GM19351 (cell line): ENCODE results near the gene SMYD2.

Experiments used
- ATAC-seq: cut with Tn5 transposase; IDR thresholded peaks from one replicate; pipeline ENCODE4 v1.9.1; 2021; ENCODE audit warnings: mild to moderate bottlenecking, moderate library complexity; ENCODE audit not compliant: unreplicated experiment

SMYD2 gene

DNA sequence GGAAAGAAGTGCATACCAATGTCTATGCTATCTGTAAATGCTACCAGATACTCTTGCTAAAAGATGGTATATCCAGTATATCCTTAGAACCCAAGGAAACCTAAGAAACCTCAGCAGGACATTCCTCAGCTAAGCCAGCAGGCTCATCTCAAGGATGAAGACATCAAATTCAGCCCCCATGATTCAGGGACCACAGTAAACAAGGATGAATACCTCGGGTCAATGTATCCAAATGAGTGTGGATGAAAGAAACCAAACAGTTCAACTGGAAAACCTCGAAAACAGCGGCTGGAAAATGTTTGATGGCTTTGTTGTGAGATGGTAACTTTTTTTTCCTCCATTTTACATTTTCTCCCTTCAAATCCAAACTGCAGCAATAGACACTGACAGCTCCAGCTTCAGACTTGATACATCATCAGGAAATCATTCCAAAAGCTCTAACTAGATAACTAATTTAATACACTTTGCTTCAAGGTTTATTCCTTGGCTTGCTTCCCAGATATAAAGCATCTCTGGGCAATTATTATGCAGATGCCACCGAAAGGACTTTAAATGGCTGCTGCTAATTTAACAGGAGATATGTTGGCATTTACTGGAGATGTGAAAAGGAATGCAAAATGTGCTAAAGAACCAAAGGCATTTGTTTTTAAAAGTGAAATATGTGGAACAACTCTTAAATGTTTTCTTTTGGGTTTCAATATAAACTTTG, 73.6 kb downstream of the SMYD2 start:
- ATAC-seq, result no peak

DNA sequence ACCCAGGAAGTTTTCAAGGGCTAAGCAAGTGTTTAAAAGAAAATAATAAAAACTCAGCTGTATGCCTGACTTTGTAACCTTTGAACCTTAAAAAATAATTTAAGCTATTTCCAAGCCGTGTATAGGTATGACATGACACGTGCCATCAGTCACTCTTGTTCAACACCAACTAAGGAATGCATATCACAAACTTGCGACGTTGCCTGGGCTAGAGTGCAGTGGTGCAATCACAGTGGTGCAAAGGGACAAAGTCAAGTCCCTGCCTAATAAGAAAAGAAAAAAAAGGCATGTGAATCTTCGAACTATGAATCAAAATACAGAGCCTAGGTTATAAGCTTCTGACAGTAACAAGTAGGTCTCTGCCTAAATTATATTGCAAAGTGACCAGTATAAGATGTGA, 79.2 kb downstream of the SMYD2 start:
- ATAC-seq, result no peak

DNA sequence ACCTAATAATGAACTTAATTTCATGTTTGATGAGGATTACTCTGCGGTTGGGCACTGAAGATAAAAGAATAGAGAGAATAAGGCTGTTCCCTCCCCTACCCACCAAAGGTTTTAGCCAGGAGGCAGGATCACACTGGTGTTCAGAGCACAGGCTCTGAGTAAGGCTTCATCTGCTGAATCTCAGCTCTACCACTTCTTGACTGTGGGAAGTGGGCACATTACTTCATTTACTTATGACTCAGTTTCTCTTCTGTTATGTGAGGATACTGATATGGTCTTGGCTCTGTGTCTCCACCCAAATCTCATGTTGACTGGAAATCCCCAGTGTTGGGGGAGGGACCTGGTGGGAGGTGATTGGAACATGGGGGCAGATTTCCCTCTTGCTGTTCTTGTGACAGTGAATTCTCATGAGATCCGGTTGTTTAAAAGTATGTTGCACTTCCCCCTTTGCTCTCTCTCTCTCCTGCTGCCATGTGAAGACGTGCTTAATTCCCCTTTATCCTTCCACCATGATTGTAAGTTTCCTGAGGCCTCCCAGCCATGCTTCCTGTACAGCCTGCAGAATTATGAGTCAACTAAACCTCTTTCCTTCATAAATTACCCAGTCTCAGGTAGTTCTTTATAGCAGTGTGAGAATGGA, 79.7 kb downstream of the SMYD2 start:
- no peak for ATAC-seq

DNA sequence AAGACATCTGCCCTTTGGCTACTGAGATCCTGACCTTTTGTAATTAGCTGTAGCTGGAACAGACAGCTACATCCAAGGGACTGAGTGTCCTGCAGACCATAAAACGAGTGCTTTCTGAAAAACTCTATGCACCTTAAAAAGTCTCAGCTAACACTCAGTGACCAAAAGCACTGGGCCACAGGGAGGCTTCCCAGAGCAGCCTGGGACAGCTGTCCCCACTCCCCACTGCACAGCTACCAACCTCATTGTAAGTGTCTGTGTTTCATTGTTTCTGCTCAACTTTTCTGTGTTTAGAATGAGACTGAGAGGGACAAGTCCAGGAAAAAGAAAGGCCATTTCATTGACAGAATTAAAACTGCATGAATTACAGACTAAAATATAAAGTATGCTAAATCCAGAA, 80.7 kb downstream of the SMYD2 start:
- ATAC-seq, result no peak

DNA sequence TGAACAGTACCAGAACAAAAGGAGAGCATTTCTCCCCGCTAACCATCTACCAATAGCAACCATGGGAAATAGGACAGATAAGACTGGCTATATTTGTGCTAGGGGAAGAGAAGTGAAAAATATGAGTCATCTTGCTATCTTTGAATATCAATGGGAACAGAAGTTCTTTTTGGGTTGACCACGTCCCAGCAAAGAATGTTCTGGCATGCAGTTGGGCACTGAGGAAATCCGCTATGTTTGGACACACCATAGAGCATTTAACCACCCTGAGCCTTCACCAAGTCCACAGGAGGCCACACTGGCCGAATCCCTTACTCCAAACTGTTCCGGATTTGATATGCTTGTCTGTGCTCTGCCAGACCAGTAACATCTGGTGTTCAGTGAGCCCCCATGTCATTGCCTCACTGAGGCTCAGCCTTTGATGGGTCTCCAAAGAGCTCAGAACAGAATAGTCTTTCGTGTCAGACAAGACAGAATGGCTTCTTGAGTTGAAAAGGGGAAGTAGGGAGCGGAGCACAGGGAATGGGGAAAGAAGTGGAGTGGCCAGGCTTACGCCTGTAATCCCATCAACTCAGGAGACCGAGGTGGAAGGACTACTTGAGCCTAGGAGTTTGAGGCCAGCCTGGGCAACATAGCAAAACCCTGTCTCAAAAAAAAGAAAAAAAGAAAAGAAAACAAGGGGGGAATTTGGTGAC, 81.4 kb downstream of the SMYD2 start:
- no peak for ATAC-seq

DNA sequence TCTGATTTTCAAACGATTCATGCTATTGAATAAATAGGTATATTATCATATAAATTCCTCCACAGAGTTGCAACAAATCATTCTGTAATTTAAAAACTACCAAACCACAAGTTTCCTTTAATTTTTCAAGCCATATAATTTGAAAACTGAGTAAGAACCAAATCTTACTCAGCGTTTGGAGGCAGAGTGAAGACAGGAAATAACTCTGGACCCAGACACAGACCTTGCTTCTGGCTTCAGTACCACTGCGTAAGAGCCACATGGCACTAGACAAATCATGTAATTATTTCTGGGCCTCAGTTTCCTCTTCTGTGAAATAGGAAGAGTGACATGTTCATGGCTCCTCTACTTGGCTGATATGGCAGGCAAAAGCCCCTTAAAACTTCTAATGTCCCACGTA, 82.4 kb downstream of the SMYD2 start:
- no peak for ATAC-seq

DNA sequence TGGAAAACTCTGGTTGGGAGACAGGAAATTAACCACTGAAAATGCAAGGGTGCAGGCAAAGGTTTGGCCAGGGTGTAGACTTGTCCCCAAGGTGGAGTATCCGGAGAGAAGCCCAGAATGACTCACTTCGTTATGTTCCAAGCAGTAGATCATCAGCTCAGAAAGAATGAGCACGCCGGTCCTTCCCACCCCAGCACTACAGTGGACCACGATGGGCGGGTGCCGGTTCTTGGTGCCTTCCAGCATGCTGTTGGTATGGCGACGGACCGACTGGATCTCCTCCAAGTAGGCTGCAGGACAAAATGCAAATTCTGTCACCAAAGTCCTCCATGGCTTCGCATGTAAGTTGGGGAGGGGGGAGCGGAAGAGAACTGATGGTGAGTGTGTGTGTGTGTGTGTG, 83.4 kb downstream of the SMYD2 start:
- no peak for ATAC-seq

DNA sequence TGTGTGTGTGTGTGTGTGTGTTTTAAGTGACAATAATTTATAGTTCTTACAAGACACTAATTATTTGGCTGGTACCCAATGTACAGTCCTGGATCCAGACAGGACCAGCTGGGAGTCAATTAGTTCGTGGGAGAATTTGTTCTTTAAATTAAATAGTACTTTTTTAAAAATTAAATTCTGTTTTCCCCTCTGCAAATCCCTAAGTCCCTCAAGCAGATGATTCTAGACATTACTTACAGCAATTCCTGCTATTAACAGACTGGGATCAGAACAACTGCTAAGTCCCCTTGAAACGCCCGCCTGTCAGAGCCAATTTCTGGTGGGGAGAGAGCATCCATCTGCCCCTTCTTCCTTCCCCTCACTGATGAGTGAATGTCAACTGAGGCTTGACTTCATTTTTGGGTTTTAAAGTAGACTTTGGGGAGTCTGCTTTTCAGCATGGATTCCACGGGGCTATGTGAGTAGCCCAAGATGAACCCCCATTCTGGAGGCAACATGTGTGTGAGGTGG, 83.9 kb downstream of the SMYD2 start:
- ATAC-seq, result no peak

DNA sequence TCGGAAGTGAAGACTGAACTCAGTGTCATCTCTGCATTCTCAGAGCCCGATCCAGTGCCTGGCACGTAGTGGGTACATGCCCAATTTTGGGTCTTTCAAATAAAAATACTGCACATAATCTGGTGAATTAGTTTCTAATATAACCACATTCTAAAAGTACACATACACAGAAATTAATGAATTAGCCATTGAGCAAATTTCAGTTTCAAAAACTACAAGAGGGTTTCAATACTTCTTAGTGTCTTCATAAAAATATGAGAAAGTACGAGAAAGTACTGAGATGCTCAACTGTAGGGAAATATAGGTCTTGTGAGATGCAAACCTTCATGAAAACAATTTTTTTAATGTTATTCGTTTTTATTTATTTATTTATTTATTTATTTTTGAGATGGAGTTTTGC, 86.9 kb downstream of the SMYD2 start:
- ATAC-seq, result no peak

DNA sequence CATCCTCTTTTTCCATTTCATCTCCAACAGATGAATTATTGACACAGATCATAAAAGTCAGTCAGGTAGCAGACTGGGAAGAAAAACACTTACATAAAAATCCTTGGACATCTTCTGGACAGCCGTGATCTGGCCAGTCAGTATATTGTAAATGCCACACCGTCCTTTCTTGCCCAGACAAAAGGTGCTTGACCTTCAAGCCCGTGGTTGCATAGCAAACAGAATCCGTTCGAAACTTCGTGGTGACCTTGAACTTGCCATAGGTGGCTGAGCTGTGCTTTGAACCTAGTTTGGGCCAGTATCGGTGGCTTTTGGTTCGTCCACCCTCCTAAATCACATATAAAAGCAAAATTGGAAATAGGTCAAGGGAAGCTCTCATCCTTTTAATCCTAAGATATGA, 88.4 kb downstream of the SMYD2 start:
- ATAC-seq, result no peak

DNA sequence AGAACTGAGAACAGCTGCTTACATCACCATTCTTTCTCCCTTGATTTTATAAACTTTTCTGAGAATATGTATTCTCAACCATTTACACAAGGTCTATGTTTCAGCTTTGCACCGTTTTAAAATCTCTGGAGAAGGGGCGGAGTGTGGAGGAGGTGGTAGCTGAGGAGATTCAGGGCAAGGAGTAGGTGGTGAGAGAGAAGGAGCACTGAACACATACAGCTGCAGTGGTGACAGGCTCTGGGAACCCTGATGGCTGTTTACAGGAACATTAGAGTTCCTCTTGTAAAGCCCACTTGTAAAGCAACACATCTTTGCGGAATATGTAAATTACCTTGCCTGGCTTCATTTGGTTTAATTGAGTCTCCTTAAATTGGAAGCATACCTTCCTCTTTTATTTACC, 89.7 kb downstream of the SMYD2 start:
- no peak for ATAC-seq

DNA sequence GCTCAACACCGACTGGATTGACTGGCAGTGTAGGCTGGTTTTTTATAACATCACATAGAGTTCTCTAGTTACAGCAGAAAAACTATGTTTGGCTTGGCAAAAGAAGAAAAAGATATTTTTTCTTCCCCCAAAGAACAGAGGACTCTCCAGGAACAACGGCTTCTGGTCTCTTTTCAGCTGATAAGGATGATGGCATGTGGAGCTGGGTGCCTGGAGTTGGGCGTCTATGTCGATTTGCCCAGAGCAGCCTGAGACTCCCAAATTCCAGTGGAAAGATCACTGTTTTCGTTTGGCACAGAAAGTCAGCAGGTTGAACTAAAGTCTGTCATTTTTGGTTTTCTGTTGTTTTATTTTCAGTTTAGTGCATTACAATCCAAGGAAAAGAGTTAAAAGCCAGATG, 91.1 kb downstream of the SMYD2 start:
- no peak for ATAC-seq

DNA sequence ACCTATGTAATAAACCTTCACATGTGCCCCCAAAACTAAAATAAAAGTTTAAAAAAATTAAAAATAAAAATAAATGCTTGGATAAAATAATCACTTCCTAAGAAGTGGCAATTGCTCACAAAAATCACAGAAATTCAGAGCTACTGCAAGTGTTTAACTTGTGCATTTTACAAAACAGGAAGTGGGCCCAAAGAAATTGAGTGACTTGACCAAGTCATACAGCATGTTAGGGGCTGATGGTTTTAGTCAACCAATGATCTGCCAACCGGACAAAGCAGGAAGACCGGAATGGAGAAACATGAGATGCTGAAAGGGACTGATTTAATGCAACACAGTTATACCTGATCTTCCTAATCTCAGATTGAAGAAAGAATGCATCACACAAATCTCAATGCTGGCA, 96.5 kb downstream of the SMYD2 start:
- no peak for ATAC-seq

DNA sequence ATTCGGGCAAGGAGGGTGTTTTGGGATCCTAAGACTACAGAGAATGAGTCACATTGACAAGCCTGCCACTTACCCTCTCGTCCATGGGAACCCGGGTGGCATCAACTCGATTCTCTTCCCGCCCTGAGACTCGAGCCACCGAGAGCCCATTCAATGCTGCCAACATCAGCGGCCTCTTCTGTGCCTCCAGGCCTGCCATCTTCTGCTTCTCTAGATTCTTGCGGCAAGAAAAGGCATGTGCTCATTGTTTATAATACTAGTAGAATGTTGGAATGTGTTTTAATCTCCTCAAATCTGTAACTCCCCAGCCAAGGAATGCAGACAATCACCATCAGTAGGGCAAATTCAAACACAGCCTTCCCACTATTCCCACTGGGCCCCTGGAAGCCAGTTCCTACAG, 96.9 kb downstream of the SMYD2 start:
- no peak for ATAC-seq

DNA sequence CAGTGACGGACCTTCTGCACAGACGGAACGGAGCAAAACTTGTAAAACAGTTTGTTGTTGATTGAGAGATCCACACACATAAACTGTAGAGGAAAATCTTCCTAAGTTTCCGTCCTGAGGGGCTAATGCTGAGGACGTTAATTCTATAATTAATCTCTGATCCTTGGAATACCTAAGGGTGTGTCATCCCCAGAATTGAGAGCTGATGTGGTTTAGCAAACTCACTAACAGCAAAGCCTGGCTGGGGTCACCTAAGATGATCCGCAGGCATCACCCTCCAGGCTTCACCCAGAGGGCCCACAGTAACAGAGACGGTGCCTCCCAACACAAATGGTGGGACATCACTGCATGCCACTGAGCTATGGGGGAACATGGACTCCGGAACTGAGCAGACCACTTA, 97.5 kb downstream of the SMYD2 start:
- ATAC-seq, result no peak

DNA sequence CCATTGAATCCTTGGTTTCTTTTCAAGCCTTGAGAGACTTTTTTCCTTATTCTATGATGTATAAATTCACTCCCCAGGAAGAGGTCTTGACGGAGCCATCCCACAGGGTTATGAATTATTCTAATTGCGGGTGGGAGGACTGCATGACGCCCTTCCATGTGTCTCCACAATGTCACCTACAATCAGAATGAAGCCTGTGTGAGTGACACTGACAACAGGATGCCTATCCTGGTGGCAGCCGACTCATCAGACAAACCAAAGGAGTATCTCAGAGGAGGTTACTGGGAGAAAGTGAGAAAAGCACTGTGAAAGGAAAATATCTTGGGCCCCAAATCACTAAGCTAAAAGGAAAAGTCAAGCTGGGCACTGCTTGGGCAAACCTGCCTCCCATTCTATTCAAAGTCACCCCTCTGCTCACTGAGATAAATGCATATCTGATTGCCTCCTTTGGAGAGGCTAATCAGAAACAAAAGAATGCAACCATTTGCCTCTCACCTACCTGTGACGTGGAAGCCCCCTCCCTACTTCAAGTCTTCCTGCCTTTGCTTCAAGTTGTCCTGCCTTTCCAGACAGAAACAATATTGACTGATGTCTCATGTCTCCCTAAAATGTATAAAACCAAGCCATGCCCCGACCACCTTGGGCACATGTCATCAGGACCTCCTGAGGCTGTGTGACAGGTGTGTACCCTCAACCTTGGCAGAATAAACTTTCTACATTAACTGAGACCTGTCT, 98.4 kb downstream of the SMYD2 start:
- no peak for ATAC-seq

DNA sequence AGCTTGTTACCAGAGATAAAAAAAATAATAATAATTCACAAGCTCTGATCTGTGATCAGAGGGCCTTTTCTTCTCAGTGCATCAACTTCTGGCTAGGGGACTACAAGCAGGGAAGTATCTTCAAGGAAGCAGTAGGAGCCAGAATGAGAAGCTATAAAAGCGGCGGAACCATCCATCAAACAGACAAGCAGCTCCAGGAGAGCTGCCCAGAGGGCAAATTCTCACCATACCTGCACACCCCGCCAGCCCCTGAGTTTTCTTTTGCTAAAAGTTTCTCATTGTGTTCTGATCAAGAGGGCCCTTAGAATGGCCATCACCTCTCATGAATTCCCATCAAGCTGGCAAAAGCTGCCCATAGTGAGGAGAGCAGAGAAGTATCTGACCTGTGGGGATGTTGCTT, 99.4 kb downstream of the SMYD2 start:
- ATAC-seq, result no peak

DNA sequence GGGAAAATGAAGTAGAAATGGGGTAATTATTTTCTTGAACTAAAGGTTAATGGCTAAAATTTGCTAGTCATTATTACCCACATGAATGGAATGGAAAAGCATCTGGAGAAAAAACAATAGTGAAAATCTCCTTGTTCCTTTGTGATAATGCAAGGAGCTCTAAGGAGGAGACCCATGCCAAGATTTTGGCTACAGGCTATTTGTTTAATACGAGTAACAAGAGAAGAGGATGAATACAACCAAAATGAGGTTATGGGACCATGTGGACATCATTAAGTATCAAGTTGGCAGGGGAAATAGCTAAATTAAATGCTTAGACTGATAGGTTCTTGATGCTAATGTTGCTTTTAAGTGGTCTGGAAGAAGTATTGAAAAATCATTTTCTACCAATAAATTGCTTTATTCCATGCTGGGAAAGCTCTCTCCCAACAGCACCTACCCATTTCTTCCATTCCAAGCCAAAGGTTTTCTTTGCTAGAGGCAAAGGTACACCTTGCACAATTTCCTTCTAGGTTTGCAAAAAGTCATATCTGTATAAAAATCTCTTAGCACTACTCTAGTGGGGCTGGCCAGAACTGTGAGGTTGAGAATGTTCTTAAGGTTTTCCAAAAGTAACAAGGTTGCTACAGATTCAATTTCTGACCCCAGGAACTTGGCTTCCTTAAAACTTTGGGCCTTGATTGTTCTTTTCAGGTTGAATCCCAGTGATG, 100.2 kb downstream of the SMYD2 start:
- ATAC-seq, result no peak

DNA sequence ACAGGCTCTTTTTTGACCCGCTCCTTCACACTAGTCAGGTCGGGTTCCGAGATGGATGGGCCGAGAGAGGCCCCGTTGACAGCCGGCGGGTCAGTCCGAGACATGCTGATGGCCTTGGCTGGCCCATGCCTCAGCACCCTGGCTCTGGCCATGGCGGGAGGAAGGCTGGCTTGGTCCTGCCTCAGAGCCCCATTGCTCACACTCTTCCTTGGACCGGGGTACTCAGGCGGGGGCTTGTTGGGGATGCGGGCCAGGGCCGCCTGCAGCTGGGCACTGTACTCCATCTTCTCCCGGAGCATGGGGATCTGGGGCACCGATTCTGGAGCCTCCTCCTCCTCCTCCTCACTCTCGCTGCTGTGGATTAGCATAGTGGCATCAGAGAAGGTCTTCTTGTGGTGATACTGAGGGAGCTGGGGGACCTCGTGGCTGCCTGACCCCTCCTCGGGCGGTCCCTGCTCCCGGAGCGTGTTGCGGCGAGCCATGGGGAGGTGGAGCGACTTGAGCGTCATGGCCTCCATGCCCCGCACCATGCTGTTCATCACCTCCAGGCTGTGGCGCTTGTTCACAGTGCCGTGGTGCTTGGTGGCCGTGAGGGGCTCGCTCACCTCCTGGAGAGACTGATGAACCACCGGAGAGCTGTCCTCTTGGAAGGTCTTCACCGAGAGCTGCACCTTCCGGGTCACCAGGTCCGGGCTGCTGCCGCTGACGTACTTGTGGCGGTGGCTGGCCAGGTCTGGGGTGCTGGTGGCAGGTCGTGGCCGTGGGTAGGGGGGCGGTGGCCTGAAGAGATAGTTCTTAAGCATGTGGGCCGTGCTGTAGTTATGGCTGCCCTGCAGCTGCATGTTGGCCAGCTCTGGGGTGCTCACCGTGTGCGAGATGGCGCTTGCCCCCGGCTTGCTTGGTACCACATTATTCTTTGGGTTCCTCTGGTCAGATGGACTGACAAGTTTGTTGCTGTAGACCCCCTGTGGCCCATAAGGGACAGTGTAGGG, 102.7 kb downstream of the SMYD2 start:
- no peak for ATAC-seq
